Ramos (cell line): ENCODE measurements around the gene GTPBP4.
"Not testable (repeated sequence)": the region's sequence is repeated elsewhere in the genome, so short reads cannot be mapped to it uniquely, and the experiment has no call there.

ENCODE experiments used
- in situ Hi-C: fragments of 300-500 bp; cut with MboI; formaldehyde crosslinking; loops from one replicate; pipeline ENCODE4 v1.14.3; 2022; ENCODE audit warnings: low sequenced_read_pairs; ENCODE audit not compliant: unreplicated experiment

GTPBP4 gene

DNA sequence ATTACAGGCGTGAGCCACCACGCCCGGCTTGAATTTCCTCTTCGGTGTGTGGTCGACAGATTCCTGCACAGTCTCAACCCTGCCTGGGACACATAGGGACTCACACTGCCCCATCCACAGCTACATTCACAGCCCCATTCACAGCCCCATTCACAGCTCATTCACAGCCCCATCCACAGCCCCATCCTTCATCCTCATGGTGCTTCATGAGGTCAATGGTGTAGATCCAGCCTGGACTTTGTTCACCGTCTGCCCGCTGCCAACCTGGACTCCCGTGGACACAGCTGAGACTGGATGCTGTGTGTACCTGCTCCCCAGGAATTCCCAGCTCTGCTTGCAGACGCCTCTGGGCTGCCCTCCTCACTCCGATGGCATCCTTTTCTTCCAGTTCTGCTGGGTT lies 32.2 kb downstream of the GTPBP4 start:
- in situ Hi-C loops, result no loop called here

DNA sequence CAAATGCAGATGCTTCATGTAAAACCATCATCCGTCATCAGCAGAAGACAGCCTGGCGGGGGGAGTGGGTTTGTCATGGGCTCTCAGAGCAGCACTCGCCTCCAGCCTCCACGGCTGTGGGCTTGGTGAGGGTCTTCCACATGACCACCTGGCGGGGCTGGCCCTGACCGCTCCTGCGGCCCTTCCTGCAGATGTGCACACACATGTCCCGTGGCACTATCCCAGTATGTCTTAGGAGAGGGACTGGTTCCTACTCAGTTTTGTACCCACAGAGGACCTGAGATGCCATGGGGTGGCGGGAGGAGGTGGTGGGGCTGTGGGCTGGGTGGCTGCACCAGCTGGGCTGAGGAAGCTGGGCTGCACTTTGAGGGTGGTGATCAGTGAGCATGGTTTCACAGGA lies 32.7 kb downstream of the GTPBP4 start:
- in situ Hi-C loops, result no loop called here

DNA sequence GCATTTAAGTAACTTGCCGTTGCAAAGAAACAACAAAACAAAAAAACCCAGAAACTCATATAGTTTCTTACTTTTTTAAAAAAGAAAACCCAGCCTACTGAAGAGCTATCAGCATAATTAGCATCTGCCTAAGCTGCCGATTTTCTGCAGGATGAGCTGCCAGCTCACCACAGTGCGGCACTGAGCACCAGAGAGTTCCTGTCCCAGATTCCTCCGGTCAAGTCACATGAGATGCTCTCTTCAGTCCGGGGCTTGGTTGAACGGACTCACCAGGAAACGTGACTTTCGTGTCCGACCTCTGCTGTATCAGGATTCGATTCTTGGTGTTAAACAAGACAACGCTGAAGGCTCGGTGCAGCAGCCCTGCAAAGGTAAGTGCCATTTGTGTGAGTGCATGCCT lies 34.2 kb downstream of the GTPBP4 start:
- in situ Hi-C loops, result no loop called here

DNA sequence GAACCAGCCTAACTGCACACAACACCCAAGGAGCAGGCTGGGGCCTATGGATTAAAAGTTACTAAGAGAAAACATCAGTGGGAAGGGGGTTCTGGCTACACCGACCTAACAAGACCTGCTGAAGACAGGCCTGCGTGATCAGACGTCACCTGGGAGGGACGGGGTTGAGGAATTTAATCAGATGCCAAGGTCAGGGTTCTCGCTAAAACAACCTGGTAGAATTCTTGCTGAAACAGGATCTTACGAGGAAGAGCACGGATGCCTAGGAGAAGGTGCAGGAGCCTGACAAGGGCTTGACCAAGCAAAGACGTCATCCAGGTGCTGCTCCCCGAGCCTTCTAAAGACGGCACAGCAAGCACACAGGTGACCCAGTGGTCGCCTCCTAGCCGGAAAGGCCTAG lies 35.9 kb downstream of the GTPBP4 start:
- in situ Hi-C loops, result no loop called here

DNA sequence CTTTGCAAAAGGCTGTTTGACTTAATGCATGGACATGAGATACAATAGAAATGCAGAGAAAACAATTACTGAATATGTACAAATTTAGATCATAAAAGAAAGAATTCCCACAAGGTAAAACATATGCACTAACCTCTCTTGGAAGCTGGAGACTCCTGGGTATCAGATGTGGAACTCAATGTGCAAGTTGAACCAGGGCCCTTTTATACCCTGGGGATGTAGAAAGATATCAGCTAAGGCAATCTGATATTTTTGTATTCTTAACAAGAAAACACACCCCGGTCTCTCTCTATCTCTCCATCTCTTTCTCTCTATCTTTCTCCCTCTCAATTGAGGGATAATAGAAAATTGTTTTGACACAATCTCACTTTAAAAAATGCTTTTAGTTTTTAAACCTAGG lies 37.4 kb downstream of the GTPBP4 start, which contains the start of gene IDI2:
TSS of gene IDI2 (minus strand) at position 177 of the 400 bp plus-strand sequence. CDS start 1,136 bp downstream, outside the sequence.
- in situ Hi-C loops, result no loop called here

DNA sequence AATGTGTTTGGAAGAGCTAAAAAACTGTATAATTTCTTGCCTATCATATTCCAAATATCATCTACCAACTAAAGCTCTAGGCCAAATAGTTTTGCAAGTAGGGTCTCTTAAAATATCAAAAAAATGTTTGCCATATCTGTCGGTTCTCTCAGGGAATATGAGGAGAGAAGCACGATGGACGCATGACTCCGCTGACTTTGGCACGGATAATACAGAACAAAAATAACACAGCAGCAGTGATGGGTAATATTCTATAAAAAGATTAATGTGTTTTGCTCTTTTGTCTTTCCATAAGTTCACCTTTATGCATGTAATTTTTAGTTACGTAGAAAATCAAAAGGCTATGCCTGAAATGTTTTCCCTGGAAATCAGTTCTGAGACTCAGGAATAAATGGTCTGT lies 38.3 kb downstream of the GTPBP4 start:
- in situ Hi-C loops, result no loop called here

DNA sequence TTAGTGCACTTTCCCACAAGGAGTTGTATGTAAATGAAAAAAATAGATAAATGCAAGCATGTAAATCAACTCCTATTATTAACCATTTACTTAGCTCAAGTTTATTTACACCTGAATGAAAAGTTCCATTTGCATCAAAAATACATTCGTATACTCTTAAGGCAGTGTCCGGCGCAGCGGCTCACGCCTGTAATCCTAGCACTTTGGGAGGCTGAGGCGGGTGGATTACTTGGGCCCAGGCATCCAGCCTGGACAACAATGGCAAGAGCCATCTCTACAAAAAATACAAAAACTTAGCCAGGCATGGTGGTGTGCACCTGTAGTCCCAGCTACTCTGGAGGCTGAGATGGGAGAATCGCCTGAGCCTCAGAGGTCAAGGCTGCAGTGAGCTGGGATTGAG lies 41.6 kb downstream of the GTPBP4 start:
- in situ Hi-C loops, result no loop called here

DNA sequence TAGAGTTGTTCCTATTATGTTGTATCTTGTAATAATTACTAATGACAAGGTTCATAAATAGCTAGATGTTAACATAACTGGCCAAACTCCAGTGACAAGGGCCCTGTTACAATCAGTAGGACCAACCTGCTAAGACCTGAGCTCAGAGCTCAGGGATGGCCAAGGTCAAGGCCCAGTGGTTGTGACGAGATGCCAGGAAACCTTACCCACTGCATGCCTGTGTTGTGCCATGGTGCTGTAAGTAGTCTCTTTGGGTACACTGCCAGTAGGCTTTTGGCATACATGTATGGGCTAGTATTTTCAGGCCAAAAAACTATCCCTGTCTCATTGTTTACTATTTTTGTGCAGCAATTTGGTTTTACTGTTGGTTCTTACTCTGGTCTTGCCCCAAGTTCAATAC lies 45.4 kb downstream of the GTPBP4 start:
- in situ Hi-C loops, result no loop called here

DNA sequence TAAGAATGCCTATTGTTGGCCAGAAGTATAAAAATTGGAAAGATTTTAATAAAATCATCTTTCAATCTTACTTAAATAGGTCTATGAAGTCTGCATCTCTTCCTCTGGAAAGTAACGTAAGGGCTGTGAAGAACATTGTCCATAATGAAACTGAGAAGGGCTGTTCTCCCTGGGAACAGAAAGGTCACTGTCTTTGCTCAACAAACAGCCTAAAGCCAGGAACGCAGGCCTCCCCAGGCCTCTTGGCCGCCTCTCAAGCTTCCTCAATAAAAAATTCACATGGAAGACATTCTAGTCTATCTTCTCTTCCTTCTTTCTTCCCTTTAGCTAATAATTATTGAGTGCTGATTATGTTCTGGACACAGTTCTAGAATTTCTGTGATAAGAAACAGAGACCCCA lies 46.5 kb downstream of the GTPBP4 start:
- in situ Hi-C loops, result no loop called here

DNA sequence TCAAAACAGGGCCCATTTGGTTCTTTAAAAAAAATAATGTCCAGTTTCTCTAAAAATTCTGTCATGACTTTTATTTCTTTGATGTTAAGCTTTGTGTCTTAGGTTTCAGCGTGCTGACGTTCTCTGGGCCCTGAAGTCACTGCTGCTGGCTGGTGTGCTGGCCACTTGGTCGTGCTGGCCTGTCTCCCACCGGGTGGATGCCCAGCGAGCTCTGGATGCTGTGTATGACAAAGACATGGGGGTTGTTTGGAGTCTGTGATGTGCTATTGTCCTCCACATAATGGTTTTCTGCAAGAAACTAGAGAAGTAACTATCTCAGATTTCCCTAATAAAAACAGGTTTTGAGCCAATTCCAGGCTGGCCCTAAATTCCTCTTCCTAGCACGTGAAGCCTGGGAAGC lies 47.0 kb downstream of the GTPBP4 start:
- in situ Hi-C loops, result no loop called here

DNA sequence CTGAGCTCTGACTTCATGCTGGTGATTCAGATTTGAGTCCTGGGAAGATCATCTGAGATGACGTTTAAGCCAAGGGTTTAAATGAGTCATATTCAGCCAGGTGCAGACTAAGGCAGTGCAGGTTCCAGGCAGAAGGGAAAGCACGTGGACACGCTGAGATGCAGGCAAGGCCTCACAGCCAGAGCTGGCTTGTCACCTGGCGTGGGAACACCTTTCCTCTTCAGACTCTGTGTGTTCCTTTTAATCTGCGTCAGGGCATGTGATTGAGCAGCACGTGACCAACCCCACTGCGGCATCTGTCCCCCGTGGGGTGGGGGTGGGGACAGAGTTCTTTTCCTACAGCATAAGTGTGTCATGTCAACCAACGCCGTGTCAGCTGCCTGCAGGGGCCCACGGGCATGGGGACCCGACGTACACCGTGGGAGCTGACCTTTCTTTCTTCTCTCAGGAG lies 48.1 kb downstream of the GTPBP4 start:
- in situ Hi-C loops, result no loop called here

DNA sequence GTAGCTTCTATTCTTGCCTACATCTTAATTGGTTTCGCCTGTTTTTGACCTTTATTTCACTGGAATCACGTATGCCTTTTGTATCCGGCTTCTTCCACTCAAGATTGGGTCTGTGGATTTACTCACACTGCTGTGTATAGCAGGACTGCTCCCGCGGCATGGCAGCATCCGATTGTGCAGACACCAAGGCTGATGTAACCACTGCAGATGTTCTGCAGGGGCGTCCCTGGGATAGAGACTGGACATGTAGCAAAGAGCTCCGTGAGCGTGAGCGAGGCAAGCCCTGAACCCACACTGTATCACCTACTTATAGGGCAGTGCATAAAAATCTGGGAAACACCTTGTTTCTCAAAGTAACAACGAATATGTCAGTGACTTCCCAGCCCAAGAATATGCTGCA lies 48.9 kb downstream of the GTPBP4 start:
- in situ Hi-C loops, result no loop called here

DNA sequence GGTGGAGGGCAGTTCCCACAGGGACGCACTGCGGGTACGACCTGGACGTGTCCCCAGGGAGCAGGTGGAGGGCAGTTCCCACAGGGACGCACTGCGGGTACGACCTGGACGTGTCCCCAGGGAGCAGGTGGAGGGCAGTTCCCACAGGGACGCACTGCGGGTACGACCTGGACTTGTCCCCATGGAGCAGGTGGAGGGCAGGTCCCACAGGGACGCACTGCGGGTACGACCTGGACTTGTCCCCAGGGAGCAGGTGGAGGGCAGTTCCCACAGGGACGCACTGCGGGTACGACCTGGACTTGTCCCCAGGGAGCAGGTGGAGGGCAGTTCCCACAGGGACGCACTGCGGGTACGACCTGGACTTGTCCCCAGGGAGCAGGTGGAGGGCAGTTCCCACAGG lies 50.5 kb downstream of the GTPBP4 start:
- in situ Hi-C loops, result not testable (repeated sequence)

DNA sequence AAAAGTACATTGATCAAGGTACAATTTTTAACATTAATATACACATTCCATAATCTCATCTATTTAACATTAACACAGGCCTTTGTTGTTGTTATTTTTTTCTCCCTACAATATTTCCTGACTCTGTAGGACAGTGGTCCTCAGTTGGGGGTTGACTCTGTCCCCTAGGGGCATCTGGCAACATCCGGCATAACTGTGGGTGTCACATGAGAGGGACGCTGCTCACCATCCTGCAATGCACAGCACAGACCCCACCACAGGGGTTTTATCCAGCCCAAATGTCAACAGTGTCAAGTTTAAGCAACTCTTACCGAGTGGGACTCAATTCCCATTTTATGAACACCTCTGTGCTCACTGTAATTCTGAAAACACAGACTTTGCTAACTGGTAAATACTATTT lies 51.9 kb downstream of the GTPBP4 start:
- in situ Hi-C loops, result no loop called here

DNA sequence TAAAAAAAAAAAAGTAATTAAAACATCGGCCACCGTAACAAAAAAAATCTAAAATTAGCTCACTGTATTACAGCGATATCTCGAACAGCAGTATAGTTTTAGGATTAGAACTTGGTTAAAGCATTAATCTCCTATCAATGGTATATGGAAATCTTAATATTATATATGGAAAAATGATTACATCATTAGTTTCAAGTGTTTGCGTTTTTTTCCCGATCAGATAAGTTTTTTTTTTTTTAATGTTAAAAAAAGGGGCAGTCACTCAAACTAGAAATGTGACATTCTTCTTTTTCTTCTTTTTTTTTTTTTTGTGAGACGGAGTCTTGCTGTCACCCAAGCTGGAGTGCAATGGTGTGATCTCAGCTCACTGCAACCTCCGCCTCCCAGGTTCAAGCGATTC lies 53.3 kb downstream of the GTPBP4 start:
- in situ Hi-C loops, result no loop called here

DNA sequence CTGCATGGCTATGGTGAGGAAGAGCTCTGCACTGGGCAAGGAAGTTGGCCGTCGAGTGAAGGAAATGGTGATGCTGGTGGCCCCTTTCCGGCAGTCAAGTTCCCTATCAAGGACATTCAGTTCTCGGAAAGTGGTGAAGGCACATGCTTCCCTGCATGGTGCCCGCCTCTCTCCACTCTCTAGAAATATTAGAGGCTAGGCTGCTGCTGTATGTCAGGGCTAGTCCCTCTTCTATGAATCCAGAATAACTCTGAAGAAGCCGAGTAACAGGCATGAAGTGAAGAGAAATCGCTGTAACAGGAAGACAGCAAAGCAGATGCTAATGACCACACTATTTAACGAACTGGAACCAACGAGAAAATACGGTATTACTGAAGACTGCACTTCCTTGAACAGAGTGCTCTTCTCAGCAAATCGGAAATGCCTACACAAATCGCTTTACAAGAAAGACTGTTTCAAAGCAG lies 55.3 kb downstream of the GTPBP4 start:
- in situ Hi-C loops, result no loop called here

DNA sequence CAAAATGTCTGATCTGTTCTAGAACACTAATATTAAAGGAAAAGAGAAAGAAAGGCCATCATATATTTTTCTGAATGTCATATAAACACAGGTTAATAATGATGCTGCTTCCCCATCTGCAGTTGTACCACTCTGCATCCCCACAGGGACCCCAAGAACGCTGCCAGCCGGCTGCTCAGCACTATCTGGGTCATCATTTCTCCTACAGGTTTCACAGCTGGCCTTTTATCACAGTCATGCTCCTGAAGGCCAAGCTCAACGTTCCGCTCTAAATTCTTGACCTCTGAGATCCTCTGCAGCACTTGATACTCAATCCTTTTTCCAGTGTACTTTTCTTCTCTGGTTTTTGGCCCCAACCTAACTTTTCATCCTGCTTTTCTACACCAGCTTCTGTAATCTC lies 55.9 kb downstream of the GTPBP4 start:
- in situ Hi-C loops, result no loop called here

DNA sequence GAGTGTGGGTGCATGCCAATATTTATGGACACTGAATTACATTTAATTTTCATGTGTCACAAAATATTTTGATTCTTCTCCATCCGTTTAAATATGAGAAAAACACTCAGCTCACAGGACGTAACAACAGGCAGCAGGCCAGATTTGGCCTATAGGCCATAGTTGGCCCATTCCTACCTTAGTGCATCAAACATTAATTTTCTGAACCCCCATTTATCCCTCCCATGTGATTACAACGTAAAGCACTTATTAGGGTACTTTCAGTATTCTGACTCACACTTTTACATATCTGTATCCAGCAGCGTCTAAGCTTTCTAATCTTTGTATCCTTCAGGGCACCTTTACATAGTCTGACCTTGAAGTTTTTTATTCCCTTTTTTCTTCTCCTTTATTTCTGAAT lies 56.7 kb downstream of the GTPBP4 start:
- in situ Hi-C loops, result no loop called here

DNA sequence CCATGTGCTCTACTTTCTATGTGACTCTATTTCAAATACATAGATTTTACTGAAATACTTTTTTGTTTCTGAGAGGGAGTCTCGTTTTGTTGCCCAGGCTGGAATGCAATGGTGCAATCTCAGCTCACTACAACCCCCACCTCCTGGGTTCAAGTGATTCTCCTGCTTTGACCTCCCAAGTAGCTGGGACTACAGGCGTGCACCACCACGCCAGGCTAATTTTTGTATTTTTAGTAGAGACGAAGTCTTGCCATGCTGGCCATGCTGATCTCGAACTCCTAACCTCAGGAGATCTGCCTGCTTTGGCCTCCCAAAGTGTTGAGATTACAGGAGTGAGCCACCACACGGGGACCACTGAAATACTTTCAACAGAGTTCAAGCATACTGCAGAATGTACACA lies 57.2 kb downstream of the GTPBP4 start:
- in situ Hi-C loops, result no loop called here

DNA sequence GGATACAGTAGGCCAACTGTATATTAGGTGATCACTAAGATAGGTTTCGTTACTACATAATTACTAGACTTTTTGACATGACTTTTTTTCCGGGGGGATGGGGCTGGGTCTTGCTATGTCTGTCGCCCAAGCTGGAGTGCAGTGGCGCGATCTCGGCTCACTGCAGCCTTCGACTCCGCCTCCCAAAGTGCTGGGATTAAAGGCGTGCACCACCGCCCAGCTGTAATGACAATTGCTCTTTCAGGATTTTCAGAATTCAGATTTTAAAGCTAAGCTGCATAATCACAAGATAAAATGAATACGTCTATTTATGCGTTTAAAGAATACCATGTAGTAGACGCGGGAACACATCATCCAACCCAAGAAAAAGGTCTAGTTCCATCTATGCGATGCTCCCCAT lies 59.7 kb downstream of the GTPBP4 start:
- in situ Hi-C loops, result no loop called here

DNA sequence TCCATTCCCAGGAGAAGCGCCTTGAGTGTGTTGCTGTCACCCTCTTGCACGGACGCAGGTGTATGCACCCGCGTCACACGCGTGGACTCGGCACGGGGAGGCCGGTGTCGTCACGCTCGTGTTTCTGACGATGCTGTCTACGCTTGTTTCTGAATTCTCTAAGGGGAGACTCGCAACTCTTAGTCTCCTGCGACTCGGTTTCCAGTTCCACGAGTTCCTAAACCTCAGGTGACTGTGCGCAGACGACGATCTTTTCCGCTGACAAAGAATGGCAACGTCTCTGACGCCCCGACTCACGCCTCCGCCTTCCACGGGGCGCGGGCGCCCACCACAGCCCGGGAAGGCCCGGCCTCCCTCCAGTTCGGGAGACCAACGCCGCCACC lies 60.1 kb downstream of the GTPBP4 start:
- in situ Hi-C loops, result no loop called here

DNA sequence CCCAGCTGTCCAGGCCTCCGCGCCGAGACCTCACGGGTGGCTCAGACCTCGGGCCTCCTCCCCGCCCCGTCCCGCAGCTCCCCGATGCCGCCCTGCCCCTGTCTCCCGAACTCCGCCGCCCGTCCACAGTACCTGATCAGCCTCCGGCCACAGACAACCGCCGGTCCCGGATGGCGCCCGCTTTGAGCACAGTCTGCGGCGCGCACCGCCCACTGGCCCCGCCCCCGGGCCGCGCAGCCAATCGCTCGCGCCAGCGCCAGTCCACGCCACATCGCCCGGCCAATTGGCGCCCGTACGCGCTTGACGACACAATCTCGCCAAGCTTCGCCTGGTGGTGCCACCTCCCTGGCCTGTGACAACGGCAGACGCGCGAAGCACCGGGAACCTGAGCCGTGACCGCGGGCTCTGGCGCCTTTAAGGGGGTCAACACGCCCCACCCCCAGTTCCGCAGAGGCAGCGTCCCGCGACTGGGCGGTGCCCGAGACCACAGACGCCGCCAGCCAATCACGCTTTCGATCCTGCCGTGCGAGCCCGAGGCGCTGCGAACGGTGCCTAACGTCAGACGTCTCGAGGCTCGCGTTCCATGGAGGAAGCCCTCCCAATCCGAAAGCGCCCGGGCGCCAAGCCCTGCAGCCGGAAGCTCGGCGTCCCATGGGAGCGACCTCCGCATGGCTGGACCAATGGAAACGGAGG lies 60.6 kb downstream of the GTPBP4 start, which contains the start of gene IDI1:
TSS of gene IDI1 (minus strand) at position 388 of the 693 bp plus-strand sequence. CDS start at position 272, 116 bp downstream.
- in situ Hi-C loops, result no loop called here
